CD4-positive, alpha-beta memory T cell (primary cell): ENCODE data around the gene CREBBP. TPM values are rescaled to one million over a fixed set of nuclear protein-coding genes. Genes with fewer than 3 reads are reported as not detected.

Source experiments
- CTCF ChIA-PET: fragments of 350-600 bp; sonication (Branson Sonifier 250); formaldehyde crosslinking; loops from one replicate; lab custom pipeline; 2021; ENCODE audit warnings: inconsistent platforms; ENCODE audit not compliant: partially characterized antibody; lab: Charles Lee
- POLR2A ChIA-PET: fragments of 350-600 bp; sonication (Branson Sonifier 250); formaldehyde crosslinking; loops from one replicate; lab custom pipeline; 2021; ENCODE audit not compliant: partially characterized antibody; lab: Charles Lee
- DNase-seq, 5 donors: peaks; one replicate each; pipeline versions ENCODE4 v3.0.0 to v3.0.0-alpha.2; 2020 to 2022; ENCODE audit warnings: mixed read lengths in 1 of 5
- H3K27ac ChIP-seq: one replicate; pipeline ENCODE4 v1.7.0; 2013; ENCODE audit warnings: low read depth, low read length
- H3K27me3 ChIP-seq: 2 replicates; pipeline ENCODE4 v1.7.0; 2013; ENCODE audit warnings: mild to moderate bottlenecking, low read length, moderate library complexity; ENCODE audit not compliant: insufficient read depth
- H3K36me3 ChIP-seq: 2 replicates; pipeline ENCODE4 v1.7.0; 2013; ENCODE audit warnings: mild to moderate bottlenecking, low read length, moderate library complexity; ENCODE audit not compliant: insufficient read depth
- H3K4me1 ChIP-seq: 2 replicates; pipeline ENCODE4 v1.7.0; 2013; ENCODE audit warnings: mild to moderate bottlenecking, low read length, moderate library complexity; ENCODE audit not compliant: insufficient read depth
- H3K4me3 ChIP-seq, 2 donors: one replicate each; pipeline ENCODE4 v1.7.0; 2013; ENCODE audit warnings: low read length in 2 of 2, mild to moderate bottlenecking in 1 of 2
- H3K9me3 ChIP-seq, 2 donors: one replicate each; pipeline ENCODE4 v1.7.0; 2013; ENCODE audit warnings: low read length in 2 of 2, control low read depth in 1 of 2; ENCODE audit not compliant: control insufficient read depth in 1 of 2
- H3K27ac Mint-ChIP-seq, 7 donors: one replicate each; pipeline ENCODE4 v1.8.0; 2020 to 2021; ENCODE audit warnings: mixed read lengths in 7 of 7, mild to moderate bottlenecking in 6 of 7, inconsistent platforms in 3 of 7, moderate library complexity in 3 of 7
- H3K27me3 Mint-ChIP-seq, 2 donors: one replicate each; pipeline ENCODE4 v1.8.0; 2020 to 2021; ENCODE audit warnings: mixed read lengths in 2 of 2
- H3K36me3 Mint-ChIP-seq, 2 donors: one replicate each; pipeline ENCODE4 v1.8.0; 2020 to 2021; ENCODE audit warnings: mixed read lengths in 2 of 2, inconsistent platforms in 1 of 2, mild to moderate bottlenecking in 1 of 2
- H3K4me1 Mint-ChIP-seq, 4 donors: one replicate each; pipeline ENCODE4 v1.8.0; 2020 to 2021; ENCODE audit warnings: mixed read lengths in 4 of 4, mild to moderate bottlenecking in 1 of 4
- H3K4me3 Mint-ChIP-seq, 8 donors: one replicate each; pipeline ENCODE4 v1.8.0; 2020 to 2021; ENCODE audit warnings: mixed read lengths in 8 of 8, mild to moderate bottlenecking in 7 of 8, moderate library complexity in 6 of 8, inconsistent platforms in 3 of 8
- H3K9me3 Mint-ChIP-seq, 8 donors: one replicate each; pipeline ENCODE4 v1.8.0; 2020 to 2021; ENCODE audit warnings: mixed read lengths in 8 of 8, mild to moderate bottlenecking in 5 of 8, inconsistent platforms in 3 of 8, moderate library complexity in 1 of 8
- intact Hi-C: fragments of 100-400 bp; cut with micrococcal nuclease; formaldehyde crosslinking; loops from one replicate; pipeline ENCODE4 v1.15.1; 2023
- polyA plus RNA-seq, 2 donors: library from polyadenylated mRNA; unstranded; fragments of 300-500 nt; fragmentation: Illumina TruSeq; gene quantifications; one replicate each; pipeline ENCODE4 v1.2.3, GENCODE V29; 2021
- total RNA-seq, 2 experiments: library from RNA; stranded (reverse); gene quantifications; one replicate each; pipeline ENCODE4 v1.2.3, GENCODE V29; 2021

Gene CREBBP
- total and polyA plus RNA-seq, 4 experiments from 2014 or later = 0.60 to 133 (median 68.3) TPM

DNA sequence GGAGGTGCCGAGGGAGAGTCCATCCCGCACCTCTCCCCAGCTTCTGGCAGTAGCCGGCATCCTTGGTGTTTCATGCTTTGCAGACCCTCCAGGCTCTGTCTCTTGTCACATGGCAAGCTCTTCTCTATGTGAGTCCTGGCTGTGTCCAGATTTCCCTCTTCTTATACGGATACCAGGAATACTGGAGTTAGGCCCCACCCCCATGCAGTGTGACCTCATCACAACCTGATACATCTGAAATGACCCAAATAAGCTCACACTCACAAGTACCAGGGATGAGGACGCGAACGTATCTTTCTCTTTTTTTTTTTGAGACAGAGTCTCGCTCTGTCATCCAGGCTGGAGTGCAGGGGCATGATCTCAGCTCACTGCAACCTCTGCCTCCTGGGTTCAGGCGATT is 186.5 kb downstream of the CREBBP start:
- peak overlapping the region in 2 of 7 donors; percentile 13 to 61 for H3K27ac Mint-ChIP-seq
- intact Hi-C loops = no loop called here
- Histone ChIP-seq H3K4me1 (peaks cover 7% of the 10 kb centered on the region), H3K27ac (no peak overlapping the region), H3K36me3 (no peaks in the 10 kb centered on the region), H3K4me3 (no peak overlapping the region), H3K27me3 (no peaks in the 10 kb centered on the region), H3K9me3 (no peaks in the 10 kb centered on the region)
- H3K4me3 Mint-ChIP-seq = no peak overlapping the region
- ChIA-PET CTCF (no interaction called here), POLR2A (no interaction called here)
- no peaks in the 10 kb centered on the region for H3K9me3 Mint-ChIP-seq
- H3K27me3 Mint-ChIP-seq = no peaks in the 10 kb centered on the region
- H3K4me1 Mint-ChIP-seq = peaks cover 6 to 23% (median 10%) of the 10 kb centered on the region in 4 donors
- no peak for DNase-seq
- H3K36me3 Mint-ChIP-seq = peaks cover 10 to 13% of the 10 kb centered on the region in 2 donors

- peaks cover 6% of the 10 kb centered on the region for H3K36me3 ChIP-seq
- no peak overlapping the region for H3K4me3 ChIP-seq
- DNase-seq = no peak
- peaks cover 27 to 28% of the 10 kb centered on the region in 2 donors for H3K36me3 Mint-ChIP-seq
- H3K27me3 ChIP-seq = no peaks in the 10 kb centered on the region
- H3K27ac ChIP-seq = no peak overlapping the region
- H3K4me1 ChIP-seq = peaks cover 7% of the 10 kb centered on the region
- no peaks in the 10 kb centered on the region for H3K9me3 Mint-ChIP-seq
- H3K4me1 Mint-ChIP-seq = peaks cover 6 to 19% (median 10%) of the 10 kb centered on the region in 4 donors
- intact Hi-C loops = no loop called here
- H3K27ac Mint-ChIP-seq = no peak overlapping the region
- no peaks in the 10 kb centered on the region for H3K9me3 ChIP-seq
- ChIA-PET CTCF (interaction anchor here (1.0 to 2.3 kb wide), 8 partner anchors 8 to 247 kb away, joined by 3 to 9 read pairs (median 4); no protein-coding TSS in a partner anchor), POLR2A (interaction anchor here (0.7 kb wide), 1 partner anchor 10 kb away, joined by 3 read pairs; no protein-coding TSS in a partner anchor)
- H3K27me3 Mint-ChIP-seq = no peaks in the 10 kb centered on the region
- H3K4me3 Mint-ChIP-seq = no peak overlapping the region
Measured at GRCh38 chr16:3691761-3692160, 188.8 kb downstream of the CREBBP start.

DNA sequence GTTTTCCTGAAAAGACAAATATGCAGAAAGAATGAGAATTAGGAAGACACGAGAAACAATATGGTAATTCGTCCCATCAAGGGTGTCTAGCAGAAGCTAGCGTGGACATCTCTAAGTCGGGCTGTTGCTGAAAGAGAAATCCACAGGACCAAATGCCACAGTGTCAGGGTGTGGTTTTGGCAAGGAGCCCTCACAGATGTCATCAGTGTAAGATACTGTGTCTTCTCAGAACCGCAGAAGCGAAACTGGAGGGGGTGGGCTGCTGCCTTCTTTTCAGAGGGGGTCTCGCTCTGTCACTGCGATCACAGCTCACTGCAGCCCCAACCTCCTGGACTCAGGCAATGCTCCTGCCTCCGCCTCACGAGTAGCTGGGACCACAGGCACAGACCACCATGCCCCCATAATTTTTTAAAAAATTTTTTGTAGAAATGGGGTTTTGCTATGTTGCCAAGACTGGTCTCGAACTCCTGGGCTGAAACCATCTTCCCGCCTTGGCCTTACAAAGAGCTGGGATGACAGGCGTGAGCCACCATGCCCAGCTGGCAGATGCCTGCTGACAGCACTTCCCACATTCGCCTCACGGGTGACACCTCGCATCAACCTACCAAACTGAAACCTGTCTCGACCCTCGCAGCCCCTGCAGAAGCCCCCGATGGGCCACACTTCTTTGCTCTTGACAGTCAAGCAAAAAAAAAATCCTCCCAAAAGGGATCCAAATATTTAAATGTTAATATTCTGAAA is 189.4 kb downstream of the CREBBP start:
- Histone ChIP-seq H3K4me1 (peaks cover 7% of the 10 kb centered on the region), H3K4me3 (no peak overlapping the region), H3K27me3 (no peaks in the 10 kb centered on the region), H3K9me3 (no peaks in the 10 kb centered on the region), H3K27ac (no peak overlapping the region), H3K36me3 (peaks cover 8% of the 10 kb centered on the region)
- Mint-ChIP-seq H3K27me3 (no peaks in the 10 kb centered on the region), H3K9me3 (no peaks in the 10 kb centered on the region), H3K4me3 (peak overlapping the region in 2 of 8 donors; percentile 62 to 70), H3K4me1 (peaks cover 6 to 19% (median 10%) of the 10 kb centered on the region in 4 donors), H3K27ac (peak overlapping the region in 1 of 7 donors; percentile 35), H3K36me3 (peaks cover 27 to 30% of the 10 kb centered on the region in 2 donors)
- ChIA-PET POLR2A (interaction anchor here (0.7 kb wide), 1 partner anchor 11 kb away, joined by 3 read pairs; no protein-coding TSS in a partner anchor), CTCF (interaction anchor here (1.0 to 2.3 kb wide), 12 partner anchors 9 to 248 kb away, joined by 3 to 9 read pairs (median 4); no protein-coding TSS in a partner anchor)
- intact Hi-C loops = loop anchor here (1.0 kb wide), 1 partner anchor 189 kb away; the partner anchor contains the start of gene CREBBP
- no peak for DNase-seq

GRCh38 chr16:3690470-3690928 is 190.0 kb downstream of the CREBBP start:
- Histone ChIP-seq H3K36me3 (peaks cover 12% of the 10 kb centered on the region), H3K4me3 (no peak overlapping the region), H3K9me3 (no peaks in the 10 kb centered on the region), H3K4me1 (peaks cover 7% of the 10 kb centered on the region), H3K27ac (no peak overlapping the region), H3K27me3 (no peaks in the 10 kb centered on the region)
- peak; percentile 74 to 81 (median 79) for DNase-seq
- Mint-ChIP-seq H3K4me1 (peaks cover 6 to 14% (median 9%) of the 10 kb centered on the region in 4 donors), H3K27ac (peak overlapping the region in 6 of 7 donors; percentile 20 to 77 (median 40)), H3K27me3 (no peaks in the 10 kb centered on the region), H3K4me3 (peak overlapping the region in 3 of 8 donors; percentile 47 to 70 (median 62)), H3K36me3 (peaks cover 30 to 36% of the 10 kb centered on the region in 2 donors), H3K9me3 (no peaks in the 10 kb centered on the region)
- intact Hi-C loops = loop anchor here (1.0 kb wide), 1 partner anchor 190 kb away; the partner anchor contains the start of gene CREBBP
- ChIA-PET POLR2A (interaction anchor here (1.7 kb wide), 1 partner anchor 27 kb away, joined by 5 read pairs; the partner anchor contains the start of gene TRAP1), CTCF (interaction anchor here (1.0 to 2.3 kb wide), 13 partner anchors 9 to 249 kb away, joined by 3 to 9 read pairs (median 4); no protein-coding TSS in a partner anchor)

GRCh38 chr16:3689731-3690130 is 190.8 kb downstream of the CREBBP start:
- H3K27ac ChIP-seq = no peak overlapping the region
- peaks cover 20% of the 10 kb centered on the region for H3K36me3 ChIP-seq
- H3K27me3 ChIP-seq = no peaks in the 10 kb centered on the region
- no peak for DNase-seq
- Mint-ChIP-seq H3K27ac (peak overlapping the region in 1 of 7 donors; percentile 63), H3K4me3 (no peak overlapping the region), H3K36me3 (peaks cover 27 to 38% of the 10 kb centered on the region in 2 donors), H3K4me1 (peaks cover 6 to 13% (median 7%) of the 10 kb centered on the region in 4 donors), H3K9me3 (no peaks in the 10 kb centered on the region), H3K27me3 (no peaks in the 10 kb centered on the region)
- peaks cover 7% of the 10 kb centered on the region for H3K4me1 ChIP-seq
- POLR2A ChIA-PET = interaction anchor here (1.7 kb wide), 1 partner anchor 27 kb away, joined by 5 read pairs; the partner anchor contains the start of gene TRAP1
- H3K9me3 ChIP-seq = no peaks in the 10 kb centered on the region
- intact Hi-C loops = loop anchor here (1.0 kb wide), 1 partner anchor 191 kb away; the partner anchor contains the start of gene CREBBP
- CTCF ChIA-PET = interaction anchor here (1.0 to 2.3 kb wide), 7 partner anchors 8 to 189 kb away, joined by 4 to 9 read pairs (median 4); no protein-coding TSS in a partner anchor
- H3K4me3 ChIP-seq = no peak overlapping the region

- no peaks in the 10 kb centered on the region for H3K9me3 ChIP-seq
- no peak overlapping the region for H3K27ac ChIP-seq
- no peak overlapping the region for H3K4me3 ChIP-seq
- H3K27me3 ChIP-seq = no peaks in the 10 kb centered on the region
- CTCF ChIA-PET = interaction anchor here (2.0 kb wide), 1 partner anchor 191 kb away, joined by 5 read pairs; no protein-coding TSS in a partner anchor
- no peak overlapping the region for H3K27ac Mint-ChIP-seq
- POLR2A ChIA-PET = no interaction called here
- H3K36me3 Mint-ChIP-seq = peaks cover 30 to 45% of the 10 kb centered on the region in 2 donors
- no peak overlapping the region for H3K4me3 Mint-ChIP-seq
- no peaks in the 10 kb centered on the region for H3K27me3 Mint-ChIP-seq
- H3K4me1 Mint-ChIP-seq = peaks cover 6 to 8% (median 7%) of the 10 kb centered on the region in 4 donors
- DNase-seq = no peak
- no peaks in the 10 kb centered on the region for H3K9me3 Mint-ChIP-seq
- peaks cover 23% of the 10 kb centered on the region for H3K36me3 ChIP-seq
- intact Hi-C loops = no loop called here
- H3K4me1 ChIP-seq = peaks cover 7% of the 10 kb centered on the region
Measured at GRCh38 chr16:3687792-3688191, 192.7 kb downstream of the CREBBP start.
